ENCODE measurements around the gene SMARCA4.

DNA sequence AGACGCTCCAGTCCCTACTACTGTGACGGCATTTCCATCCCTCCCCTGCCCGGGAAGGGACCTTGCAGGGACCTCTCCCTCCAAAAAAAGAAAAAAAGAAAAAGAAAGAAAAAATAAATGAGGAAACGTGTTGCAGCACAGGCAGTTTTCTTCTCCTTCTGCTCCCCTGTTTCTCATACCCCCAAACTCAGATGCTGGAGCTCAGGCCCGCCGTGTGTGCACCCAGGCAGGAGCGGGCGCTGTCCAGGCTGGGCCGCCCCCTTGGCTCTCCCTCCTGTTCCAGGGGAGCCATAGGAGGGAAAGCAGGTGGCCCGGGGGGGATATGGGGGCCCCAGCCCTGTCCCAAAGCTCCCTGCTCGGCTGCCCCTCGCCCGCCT, 38.2 kb upstream of the SMARCA4 start:
- no peak for TF ChIP-seq CTCF (conservative IDR thresholded peaks at IDR 0.05; ENCODE audit: low read length)
- no peak for TF ChIP-seq EZH2phosphoT487 (IDR thresholded peaks at IDR 0.05; ENCODE audit: borderline replicate concordance)

Measured in Loucy (cell line).